ENCODE results near the gene LYRM2. TPM values are rescaled to one million over a fixed set of nuclear protein-coding genes. Genes with fewer than 3 reads are reported as not detected.

The LYRM2 gene
- total and polyA plus RNA-seq, 9 donors: 11.8 to 44.0 (median 26.2) TPM

DNA sequence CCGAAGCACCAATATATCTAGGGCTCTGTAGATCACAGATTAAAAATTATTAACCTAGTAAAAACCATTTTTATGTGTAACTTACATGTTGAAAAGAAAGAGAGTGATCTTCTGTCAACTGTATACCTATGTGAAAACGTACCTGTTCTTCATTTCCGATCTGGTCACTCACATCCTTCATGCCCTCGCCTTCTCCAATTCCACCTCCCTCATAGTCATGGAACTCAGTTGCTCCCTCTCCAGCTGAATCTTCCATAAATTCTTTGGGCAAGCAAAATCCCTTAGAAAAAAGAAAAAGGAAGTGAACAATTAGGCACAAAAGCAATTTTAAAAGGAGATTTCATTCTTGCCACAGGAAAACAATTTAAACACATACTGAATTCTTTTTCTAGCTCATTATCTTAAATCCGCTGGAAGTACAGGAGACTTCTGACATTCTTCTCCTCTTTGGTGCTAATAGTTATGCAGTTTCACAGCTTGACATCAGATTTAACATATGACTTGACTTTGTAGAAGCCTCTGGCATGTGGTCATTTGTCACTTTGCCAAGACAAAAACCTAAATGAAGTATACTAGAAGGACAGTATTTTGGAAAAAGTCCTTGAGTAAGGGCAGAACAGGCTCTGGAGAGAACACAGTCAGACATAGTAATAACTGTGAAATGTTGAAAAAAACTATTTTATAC, 29.5 kb upstream of the LYRM2 start:
- Histone ChIP-seq H3K36me3 (no peaks in the 10 kb centered on the region), H3K4me3 (no peak overlapping the region), H3K4me1 (ENCODE audit: insufficient read depth) (no peaks in the 10 kb centered on the region), H3K27ac (no peak overlapping the region), H3K27me3 (no peaks in the 10 kb centered on the region), H3K9me3 (no peaks in the 10 kb centered on the region)
- DNase-seq: no peak
- intact Hi-C loops (cut with DNase I): no loop called here
- 84 to 87% (median 85%) methylated on average over 5 of the region's 5 CpGs for WGBS, 3 donors
- TF ChIP-seq EP300 (IDR thresholded peaks at IDR 0.05): no peak
- no peak for TF ChIP-seq POLR2A (IDR thresholded peaks at IDR 0.05)
- TF ChIP-seq, protein P1, sequence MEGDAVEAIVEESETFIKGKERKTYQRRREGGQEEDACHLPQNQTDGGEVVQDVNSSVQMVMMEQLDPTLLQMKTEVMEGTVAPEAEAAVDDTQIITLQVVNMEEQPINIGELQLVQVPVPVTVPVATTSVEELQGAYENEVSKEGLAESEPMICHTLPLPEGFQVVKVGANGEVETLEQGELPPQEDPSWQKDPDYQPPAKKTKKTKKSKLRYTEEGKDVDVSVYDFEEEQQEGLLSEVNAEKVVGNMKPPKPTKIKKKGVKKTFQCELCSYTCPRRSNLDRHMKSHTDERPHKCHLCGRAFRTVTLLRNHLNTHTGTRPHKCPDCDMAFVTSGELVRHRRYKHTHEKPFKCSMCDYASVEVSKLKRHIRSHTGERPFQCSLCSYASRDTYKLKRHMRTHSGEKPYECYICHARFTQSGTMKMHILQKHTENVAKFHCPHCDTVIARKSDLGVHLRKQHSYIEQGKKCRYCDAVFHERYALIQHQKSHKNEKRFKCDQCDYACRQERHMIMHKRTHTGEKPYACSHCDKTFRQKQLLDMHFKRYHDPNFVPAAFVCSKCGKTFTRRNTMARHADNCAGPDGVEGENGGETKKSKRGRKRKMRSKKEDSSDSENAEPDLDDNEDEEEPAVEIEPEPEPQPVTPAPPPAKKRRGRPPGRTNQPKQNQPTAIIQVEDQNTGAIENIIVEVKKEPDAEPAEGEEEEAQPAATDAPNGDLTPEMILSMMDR (IDR thresholded peaks at IDR 0.05): no peak

GRCh38 chr6:89662659-89663223, 24.2 kb upstream of the LYRM2 start:
- intact Hi-C loops (cut with DNase I): no loop called here
- no peaks in the 10 kb centered on the region for H3K36me3 ChIP-seq
- no peak overlapping the region for H3K4me3 ChIP-seq
- H3K27me3 ChIP-seq: no peaks in the 10 kb centered on the region
- H3K4me1 ChIP-seq (ENCODE audit: insufficient read depth): no peaks in the 10 kb centered on the region
- H3K9me3 ChIP-seq: no peaks in the 10 kb centered on the region
- H3K27ac ChIP-seq: no peak overlapping the region
- no peak for DNase-seq
- 96 to 98% (median 97%) methylated on average over 4 of the region's 4 CpGs for WGBS, 3 donors
- TF ChIP-seq EP300 (IDR thresholded peaks at IDR 0.05) (no peak), POLR2A (IDR thresholded peaks at IDR 0.05) (no peak)
- TF ChIP-seq, protein P1 (IDR thresholded peaks at IDR 0.05): no peak

DNA sequence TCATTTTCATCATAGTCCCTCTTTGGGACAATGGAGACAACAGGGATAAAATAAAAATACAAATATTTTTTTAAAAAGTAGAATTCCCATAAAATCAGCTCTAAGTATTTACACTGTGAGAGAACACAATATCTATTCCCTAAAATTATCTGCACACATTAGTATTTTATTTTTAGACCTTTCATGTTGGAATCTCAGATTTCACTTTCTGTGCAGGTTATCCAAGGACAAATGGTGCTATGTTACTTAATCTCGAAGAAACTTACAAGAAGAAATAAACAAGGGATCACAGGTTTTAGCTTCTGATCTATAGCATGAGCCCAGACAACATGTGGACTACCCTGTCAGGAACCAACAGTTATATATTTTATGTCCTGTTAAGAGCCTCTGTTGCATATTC, 23.0 kb upstream of the LYRM2 start:
- Histone ChIP-seq H3K27ac (no peak overlapping the region), H3K36me3 (no peaks in the 10 kb centered on the region)
- intact Hi-C loops (cut with DNase I): no loop called here

GRCh38 chr6:89660981-89661380, 22.4 kb upstream of the LYRM2 start:
- H3K4me1 ChIP-seq (ENCODE audit: insufficient read depth): no peaks in the 10 kb centered on the region
- H3K9me3 ChIP-seq: no peaks in the 10 kb centered on the region
- H3K27ac ChIP-seq: no peak overlapping the region
- intact Hi-C loops (cut with DNase I): no loop called here
- H3K36me3 ChIP-seq: no peaks in the 10 kb centered on the region
- TF ChIP-seq, protein P1 (IDR thresholded peaks at IDR 0.05): no peak
- no peak for TF ChIP-seq POLR2A (IDR thresholded peaks at IDR 0.05)
- no peak for TF ChIP-seq EP300 (IDR thresholded peaks at IDR 0.05)
- no peak overlapping the region for H3K4me3 ChIP-seq
- no peaks in the 10 kb centered on the region for H3K27me3 ChIP-seq
- 85 to 92% (median 91%) methylated on average over 4 of the region's 4 CpGs for WGBS, 3 donors
- no peak for DNase-seq

More for the DNA sequence above, 23.0 kb upstream of the LYRM2 start:
- H3K4me1 ChIP-seq (ENCODE audit: insufficient read depth): no peaks in the 10 kb centered on the region
- no peaks in the 10 kb centered on the region for H3K27me3 ChIP-seq
- TF ChIP-seq, protein P1 (IDR thresholded peaks at IDR 0.05): no peak
- TF ChIP-seq EP300 (IDR thresholded peaks at IDR 0.05) (no peak), POLR2A (IDR thresholded peaks at IDR 0.05) (no peak)
- DNase-seq: no peak
- 32 to 46% (median 37%) methylated on average over 1 of the region's 1 CpG for WGBS, 3 donors
- no peaks in the 10 kb centered on the region for H3K9me3 ChIP-seq
- H3K4me3 ChIP-seq: no peak overlapping the region

Data from ovary (tissue), 9 donors.